Ovary (tissue), 9 donors: ENCODE measurements around the gene DMGDH. TPM values are rescaled to one million over a fixed set of nuclear protein-coding genes. Genes with fewer than 3 reads are reported as not detected.

ENCODE experiments used
- DNase-seq, 5 donors: peaks; one replicate each; pipeline ENCODE4 v3.0.0-alpha.2; 2019 to 2020
- H3K27ac ChIP-seq, 2 donors: fragments of 200-600 bp; one replicate each; pipeline versions ENCODE4 v1.5.1 to v1.8.0; 2019 to 2022
- H3K27me3 ChIP-seq: fragments of 200-600 bp; one replicate; pipeline ENCODE4 v1.8.0; 2022
- H3K36me3 ChIP-seq: fragments of 200-600 bp; sonication (generic); one replicate; pipeline ENCODE4 v1.5.1; 2019
- H3K4me1 ChIP-seq: one replicate; pipeline ENCODE4 v1.8.1; 2013; ENCODE audit warnings: mild to moderate bottlenecking, moderate library complexity; ENCODE audit not compliant: insufficient read depth
- H3K4me3 ChIP-seq: fragments of 200-600 bp; sonication (generic); one replicate; pipeline ENCODE4 v1.5.1; 2017
- H3K9me3 ChIP-seq, 2 donors: fragments of 200-600 bp in 1 of 2; sonication (generic) in 1 of 2; one replicate each; pipeline versions ENCODE4 v1.5.1 to v1.8.1; 2013 to 2019; ENCODE audit warnings: mild to moderate bottlenecking in 1 of 2, moderate library complexity in 1 of 2
- CTCF ChIP-seq, 3 donors: fragments of 450-650 bp in 2 of 3; fragments of 200-600 bp in 1 of 3; IDR thresholded peaks; one replicate each; pipeline versions ENCODE4 v1.5.1 to v1.8.0; 2016 to 2022; ENCODE audit warnings: antibody characterized with exemption in 3 of 3, mild to moderate bottlenecking in 1 of 3
- POLR2A ChIP-seq: fragments of 450-650 bp; IDR thresholded peaks from one replicate; pipeline ENCODE4 v1.6.1; 2017; ENCODE audit warnings: antibody characterized with exemption, mild to moderate bottlenecking, moderate library complexity
- WGBS, 3 donors: extraction: QIAGEN DNeasy Blood & Tissue Kit in 1 of 3; methylation state at CpG; one replicate each; pipeline versions ENCODE4 v1.1.5 to v1.1.7; 2013 to 2017; 5-methylcytosine and 5-hydroxymethylcytosine counted together
- intact Hi-C, 4 donors: fragments of 100-400 bp; cut with DNase I; formaldehyde crosslinking; loops; one replicate each; pipeline versions ENCODE4 v1.11.0 to v1.15.1; 2022 to 2023
- polyA plus RNA-seq, 2 donors: library from polyadenylated mRNA; stranded (reverse); fragments of 200-250 nt in 1 of 2; fragments of 350-450 nt in 1 of 2; fragmentation: Illumina TruSeq in 1 of 2; extraction: RNeasy Lipid Tissue Mini Kit (QIAGEN cat#74804) in 1 of 2; gene quantifications; one replicate each; pipeline ENCODE4 v1.2.3, GENCODE V29; 2013 to 2014
- total RNA-seq, 7 donors: library from RNA; depleted of rRNA in 2 of 7; stranded (reverse); fragments of >200 nt in 2 of 7; fragmentation: NEBNext Ultra II Directional in 3 of 7; extraction: Animal tissue kit (Norgen Biotek cat#: 25700) in 3 of 7; gene quantifications; one replicate each; pipeline versions ENCODE4 v1.1.0 to v1.2.4, GENCODE V29; 2016 to 2023
- donor health status: DM: no; HTN: no; CAD: no; lungs with moderate emphysema.
- donor health status: DM: no; HTN: no; CAD: no.
- donor health status: Bipolar disorder and iron deficiency.
- donor health status: DM: yes; HTN: yes; CAD: no.
- donor health status: DM: no; HTN: no; CAD: no.
- donor health status: DM: yes; HTN: yes; CAD: no.

DMGDH gene
- total and polyA plus RNA-seq, 9 donors = 2.1 to 5.8 (median 4.2) TPM

- no peak for DNase-seq
- Histone ChIP-seq H3K27me3 (no peaks in the 10 kb centered on the region), H3K27ac (no peak overlapping the region), H3K4me3 (no peak overlapping the region), H3K9me3 (no peaks in the 10 kb centered on the region), H3K4me1 (no peaks in the 10 kb centered on the region), H3K36me3 (no peaks in the 10 kb centered on the region)
- WGBS, 3 donors = 85 to 91% (median 88%) methylated on average over 4 of the region's 4 CpGs
- intact Hi-C loops = no loop called here
- TF ChIP-seq CTCF (IDR thresholded peaks at IDR 0.05) = no peak
- no peak for TF ChIP-seq POLR2A
These were observed 116.2 kb downstream of the DMGDH start for GRCh38 chr5:78953092-78953800.

Other genes with a start within 250 kb of the DMGDH start
- 10 to 100 TPM in 1 of 7 donors, 1 to 10 TPM in 6; 5.8 to 10.6 (median 7.6) TPM for gene ARSB, start 84.4 kb downstream of the DMGDH start, total RNA-seq
- gene ARSB, start 84.4 kb downstream of the DMGDH start, polyA plus RNA-seq = 1 to 10 TPM; 3.1 to 8.7 TPM
- gene BHMT2, start 93 bp upstream of the DMGDH start, total RNA-seq = 10 to 100 TPM in 2 of 7 donors, 1 to 10 TPM in 5; 3.7 to 13.6 (median 7.9) TPM
- gene BHMT2, start 93 bp upstream of the DMGDH start, polyA plus RNA-seq = 10 to 100 TPM in 1 of 2 donors, 1 to 10 TPM in 1; 7.0 to 18.4 TPM
- under 1 TPM in 5 of 7 donors, not detected in 2; 0.24 to 0.92 (median 0.34) TPM for gene BHMT, start 42.1 kb upstream of the DMGDH start, total RNA-seq
- gene BHMT, start 42.1 kb upstream of the DMGDH start, polyA plus RNA-seq = under 1 TPM; 0.07 to 0.27 TPM
- gene JMY, start 166.5 kb upstream of the DMGDH start, total RNA-seq = 10 to 100 TPM; 16.4 to 30.3 (median 22.1) TPM
- 10 to 100 TPM in 1 of 2 donors, 1 to 10 TPM in 1; 9.9 to 10.7 TPM for gene JMY, start 166.5 kb upstream of the DMGDH start, polyA plus RNA-seq